NCI-H1105 (cell line): ENCODE data around the gene SCP2.
A peak's percentile ranks its signal among the peaks of the same experiment; 100 is the strongest.
"Not testable (repeated sequence)": the region's sequence is repeated elsewhere in the genome, so short reads cannot be mapped to it uniquely, and the experiment has no call there.

Source experiments
- DNase-seq: peaks from one replicate; lab custom pipeline; 2025; lab: John Stamatoyannopoulos, UW

The SCP2 gene

DNA sequence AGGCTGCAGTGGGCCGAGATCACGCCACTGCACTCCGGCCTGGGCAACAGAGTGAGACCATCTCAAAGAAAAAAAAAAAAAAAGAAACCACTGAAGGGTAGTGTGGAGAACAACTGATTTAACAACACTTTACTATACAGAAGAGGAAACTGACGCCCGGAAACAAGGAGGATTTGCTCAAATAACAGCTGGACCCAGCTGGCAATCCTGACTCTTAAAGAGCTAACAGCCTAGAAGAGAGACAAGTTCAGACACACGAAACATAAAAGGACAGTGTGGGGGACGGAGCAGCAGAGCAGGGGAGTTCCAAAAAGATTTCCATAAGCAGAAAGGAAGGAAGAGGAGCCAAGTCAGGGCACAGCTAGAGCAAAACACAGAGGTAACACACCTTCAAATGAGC lies 9.9 kb upstream of the SCP2 start:
- DNase-seq: no peak

DNA sequence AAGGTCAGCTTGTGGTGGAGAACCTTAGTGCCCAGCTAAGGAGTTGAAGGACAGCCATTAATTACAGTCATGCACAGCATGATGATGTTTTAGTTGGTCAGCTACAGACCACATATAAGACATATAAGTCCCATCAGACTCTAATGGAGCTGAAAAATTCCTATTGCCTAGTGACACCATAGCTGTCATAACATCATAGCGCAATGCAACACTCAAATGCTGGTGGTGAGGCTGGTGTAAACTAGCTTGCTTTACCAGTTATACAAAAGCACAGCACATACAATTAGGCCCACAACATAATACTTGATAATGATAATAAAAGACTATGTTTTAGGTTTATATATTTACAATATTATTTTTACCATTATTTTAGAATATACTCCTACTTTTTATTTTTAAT lies 9.5 kb upstream of the SCP2 start:
- DNase-seq: no peak

DNA sequence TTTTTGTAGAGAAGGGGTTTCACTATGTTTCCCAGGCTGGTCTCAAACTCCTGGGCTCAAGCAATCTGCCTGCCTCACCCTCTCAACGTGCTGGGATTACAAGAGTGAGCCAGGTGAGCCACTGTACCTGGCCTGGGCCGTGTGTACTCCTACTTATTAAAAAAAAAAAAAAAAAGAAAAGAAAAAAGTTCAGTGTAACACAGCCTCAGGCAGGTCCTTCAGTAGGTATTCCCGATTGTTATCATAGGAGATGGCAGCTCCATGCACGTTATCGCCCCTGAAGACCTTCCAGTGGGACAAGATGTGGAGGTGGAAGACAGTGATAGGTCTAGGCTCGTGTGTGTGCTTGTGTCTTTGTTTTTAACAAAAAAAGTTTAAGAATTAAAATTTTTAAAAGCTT lies 8.9 kb upstream of the SCP2 start:
- no peak for DNase-seq

DNA sequence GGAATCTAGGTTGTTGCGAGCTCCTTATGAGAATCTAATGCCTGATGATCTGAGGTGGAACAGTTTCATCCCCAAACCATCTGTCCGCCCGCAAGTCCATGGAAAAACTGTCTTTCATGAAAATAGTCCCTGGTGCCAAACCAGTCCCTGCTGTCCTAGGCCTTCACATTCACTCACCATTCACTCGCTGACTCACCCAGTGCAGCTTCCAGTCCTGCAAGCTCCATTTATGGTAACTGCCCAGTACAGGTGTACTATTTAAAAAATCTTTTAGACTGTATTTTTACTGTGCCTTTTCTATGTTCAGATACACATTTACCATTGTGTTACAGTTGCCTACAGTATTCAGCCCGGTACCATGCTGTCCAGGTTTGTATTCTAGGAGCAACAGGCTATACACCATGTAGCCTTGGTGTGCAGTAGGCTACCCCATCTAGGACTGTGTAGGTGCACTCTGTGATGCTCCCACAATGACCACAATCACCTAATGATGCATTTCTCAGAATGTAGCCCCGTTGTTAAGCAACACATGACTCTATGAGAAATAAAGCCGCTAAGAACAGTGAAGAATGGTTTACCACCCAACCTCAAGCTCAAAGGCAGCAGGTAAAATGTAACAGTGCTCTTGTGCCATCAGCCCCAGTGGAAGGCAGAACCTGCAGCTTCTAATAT lies 7.9 kb upstream of the SCP2 start:
- DNase-seq: no peak

DNA sequence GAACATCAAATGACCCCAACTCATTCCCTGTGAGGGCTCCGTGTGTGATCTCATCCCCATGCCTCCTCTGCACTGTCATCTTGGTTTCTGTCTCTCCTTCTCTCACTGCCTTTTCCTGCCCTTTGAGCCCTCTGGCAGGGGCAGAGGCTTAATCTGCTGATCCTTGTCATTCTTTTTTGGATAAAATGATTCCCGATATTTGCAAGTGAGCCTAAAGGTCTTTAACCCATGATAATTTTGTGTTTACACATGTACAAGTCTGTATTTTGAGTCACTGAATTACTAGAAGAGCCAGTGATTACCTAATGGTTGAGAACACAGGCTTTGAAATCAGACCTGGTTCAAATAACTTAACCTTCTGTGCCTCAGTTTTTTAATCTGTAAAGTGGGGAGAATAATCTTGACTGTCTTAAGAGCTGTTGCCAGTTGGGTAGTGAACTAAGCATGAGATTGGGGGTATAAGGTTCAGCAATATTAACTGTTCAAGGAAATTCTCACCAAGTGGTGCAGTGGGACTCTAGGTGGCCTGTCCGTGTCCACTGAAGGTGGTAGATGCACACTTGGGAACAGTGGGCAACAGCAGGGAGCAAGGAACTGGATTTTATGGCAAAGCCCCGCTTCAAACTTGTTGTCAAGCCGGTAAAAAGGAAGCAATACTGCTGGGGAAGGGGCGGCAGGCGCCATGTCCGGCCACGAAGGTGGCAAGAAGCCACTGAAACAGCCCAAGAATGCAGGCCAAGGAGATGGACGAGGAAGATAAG lies 7.2 kb upstream of the SCP2 start:
- DNase-seq: no peak

DNA sequence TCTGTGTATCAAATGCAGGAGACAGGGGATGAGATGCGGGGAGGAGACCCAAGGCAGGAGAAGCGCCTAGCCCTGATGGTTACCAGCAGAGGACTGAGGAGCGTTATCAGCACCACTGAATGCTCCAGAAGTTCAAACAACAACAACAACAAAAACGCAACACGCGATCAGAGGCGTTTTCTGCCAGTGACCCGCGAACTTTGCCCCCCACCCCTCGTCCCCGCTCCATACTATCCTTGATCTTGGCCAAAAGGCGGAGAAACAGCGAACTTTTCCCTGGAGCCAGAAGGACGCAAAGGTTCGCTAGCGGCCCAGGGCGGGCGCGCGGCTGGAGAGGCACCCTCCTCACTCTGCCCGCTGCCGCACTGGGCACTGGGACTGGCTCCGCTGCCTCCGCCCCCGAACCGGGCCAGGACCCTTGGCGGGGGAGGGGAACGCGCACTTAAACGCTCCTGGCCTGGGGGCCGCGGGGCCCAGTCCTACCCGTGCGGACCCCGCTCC lies 6.2 kb upstream of the SCP2 start:
- DNase-seq: no peak

DNA sequence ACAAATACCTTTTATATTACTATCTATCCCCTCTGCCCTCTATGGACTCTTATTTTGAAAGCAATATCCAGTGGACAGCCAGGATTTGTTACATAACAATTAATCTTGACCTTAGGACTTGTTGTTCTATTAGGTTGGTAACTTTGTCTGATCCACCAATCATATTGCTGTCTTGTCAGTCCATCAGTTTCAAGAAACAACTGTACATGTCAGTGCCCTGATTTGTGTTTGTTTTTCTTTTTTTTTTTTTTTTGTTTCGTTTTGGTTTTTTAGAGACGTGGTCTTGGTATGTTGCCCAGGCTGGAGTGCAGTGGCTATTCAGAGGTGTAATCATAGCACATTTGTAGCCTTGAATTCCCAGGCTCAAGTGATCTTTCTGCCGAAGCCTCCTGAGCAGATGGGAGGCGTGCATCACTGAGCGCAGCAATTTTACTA lies 1.5 kb upstream of the SCP2 start:
- peak; percentile 5 for DNase-seq

DNA sequence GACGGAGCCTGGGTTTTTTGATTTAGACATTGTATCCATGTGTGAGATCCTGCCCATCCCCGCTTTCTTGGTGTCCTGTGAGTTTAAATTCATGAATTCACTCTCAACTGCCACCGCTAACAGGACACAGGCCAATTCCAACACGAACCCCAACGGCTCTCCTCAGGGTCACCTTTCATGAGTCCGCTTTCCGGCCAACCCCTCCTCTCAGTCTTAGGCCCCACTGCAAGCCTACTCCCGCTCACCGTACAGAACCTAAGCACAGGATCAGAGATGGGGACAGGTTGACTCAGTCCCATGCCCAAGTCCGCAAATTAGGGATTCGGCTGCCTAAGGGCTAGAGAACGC lies 238 bp upstream of the SCP2 start:
- DNase-seq: no peak

DNA sequence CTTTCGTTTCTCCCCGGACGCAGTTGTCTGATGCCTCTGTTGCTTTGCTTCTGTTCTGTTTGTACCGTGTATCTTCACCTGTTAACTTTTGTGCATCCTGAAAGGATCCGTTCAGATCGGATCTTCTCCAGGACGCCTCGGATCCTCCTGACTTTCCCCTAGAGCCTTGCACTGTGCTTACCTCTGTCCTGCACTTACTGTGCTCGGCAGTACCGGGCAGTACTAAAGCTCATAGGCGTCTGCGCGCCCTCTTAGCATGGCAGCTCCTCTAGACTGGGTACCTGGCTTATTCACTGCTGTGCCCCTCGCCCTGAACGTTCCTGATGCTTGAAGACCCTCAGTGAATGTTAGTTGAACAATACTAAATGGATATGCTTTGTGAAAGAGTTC lies 934 bp downstream of the SCP2 start:
- no peak for DNase-seq

DNA sequence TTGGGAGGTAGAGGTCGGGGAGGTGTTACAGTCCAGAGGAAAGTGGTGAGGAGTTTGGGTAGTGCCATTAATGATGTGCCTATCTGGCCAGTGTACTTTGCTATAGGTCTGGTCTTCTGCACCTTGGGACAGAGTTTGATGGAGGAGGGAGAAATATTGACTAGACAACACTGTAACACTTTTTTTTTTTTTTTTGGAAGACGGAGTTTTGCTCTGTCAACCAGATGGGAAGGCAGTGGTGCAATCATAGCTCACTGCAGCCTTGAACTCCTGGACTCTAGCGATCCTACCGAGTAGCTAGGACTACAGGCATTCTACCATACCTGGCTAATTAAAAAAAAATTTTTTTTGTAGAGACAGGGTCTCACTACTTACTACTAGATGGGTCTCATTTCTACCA lies 1.9 kb downstream of the SCP2 start:
- no peak for DNase-seq

DNA sequence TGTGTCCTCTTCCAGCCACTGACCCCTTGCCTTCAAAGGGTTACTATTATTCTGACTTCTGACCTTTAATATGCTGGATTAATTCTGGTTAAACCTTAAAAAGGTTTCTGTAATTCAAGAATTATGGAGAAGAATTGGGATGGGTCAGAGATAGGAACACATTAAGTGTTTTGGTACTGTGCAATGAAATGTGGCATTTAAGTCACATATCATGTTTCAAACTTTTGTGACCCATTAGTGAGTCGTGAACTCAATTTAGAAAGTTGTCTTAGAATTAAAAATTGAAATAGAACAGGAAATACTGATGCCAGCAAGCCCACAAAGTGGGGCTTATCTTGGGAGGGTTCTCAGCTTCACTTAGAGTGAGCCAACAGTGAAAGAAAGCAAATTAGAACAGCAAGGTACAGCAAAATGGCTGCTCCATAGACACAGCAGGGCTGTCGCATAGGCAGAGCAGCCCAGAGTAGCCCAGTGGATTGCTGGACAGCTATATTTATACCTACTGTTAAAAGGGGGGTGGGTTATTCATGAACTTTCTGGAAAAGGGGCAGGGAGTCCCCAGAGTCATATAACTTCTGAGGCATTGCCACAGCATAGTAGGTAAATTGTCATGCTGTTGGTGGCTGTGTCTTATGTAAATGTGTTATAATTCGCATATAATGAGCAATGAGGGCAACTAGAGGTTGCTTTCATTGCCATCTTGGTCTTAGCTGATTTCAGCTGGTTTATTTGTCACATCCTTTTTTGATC lies 10.5 kb downstream of the SCP2 start:
- DNase-seq: no peak

DNA sequence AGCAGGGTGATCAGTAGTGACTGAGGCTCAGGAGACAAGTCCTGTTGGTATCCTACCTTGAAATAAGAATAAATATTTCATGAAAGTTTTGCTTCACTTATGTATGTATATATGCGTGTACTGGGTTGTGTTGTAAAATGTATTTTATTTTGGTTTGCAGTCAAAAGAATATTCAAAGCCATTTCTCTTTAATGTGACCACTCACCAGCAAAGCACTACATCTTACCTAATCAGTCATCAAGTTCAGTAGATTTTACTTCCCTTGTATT lies 11.0 kb downstream of the SCP2 start:
- DNase-seq: no peak

DNA sequence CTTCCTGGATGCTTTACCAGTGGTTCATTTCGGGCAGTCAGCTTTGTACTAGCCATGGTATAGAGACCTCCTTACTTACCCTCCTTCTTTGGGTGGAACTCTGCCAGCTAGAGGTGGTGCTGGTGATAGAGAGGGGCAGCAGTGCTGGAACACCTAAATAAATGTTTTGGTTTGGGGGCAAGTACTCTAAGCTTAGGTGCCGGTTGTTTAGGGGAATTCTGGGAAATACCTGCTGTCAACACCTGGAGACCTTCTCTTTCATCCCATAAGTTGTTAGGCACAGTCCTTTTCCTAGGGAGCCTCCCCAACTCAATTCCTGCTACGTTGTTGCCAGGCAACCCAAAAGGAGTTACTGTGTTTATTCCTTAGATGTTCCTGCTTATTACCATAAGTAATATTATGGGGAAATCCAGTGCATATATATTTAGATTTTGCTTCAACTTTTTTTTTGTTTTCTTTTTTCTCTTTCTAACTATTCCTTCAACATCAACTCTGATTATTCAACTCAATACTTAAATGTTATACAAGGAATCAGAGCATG lies 16.9 kb downstream of the SCP2 start:
- DNase-seq: no peak

DNA sequence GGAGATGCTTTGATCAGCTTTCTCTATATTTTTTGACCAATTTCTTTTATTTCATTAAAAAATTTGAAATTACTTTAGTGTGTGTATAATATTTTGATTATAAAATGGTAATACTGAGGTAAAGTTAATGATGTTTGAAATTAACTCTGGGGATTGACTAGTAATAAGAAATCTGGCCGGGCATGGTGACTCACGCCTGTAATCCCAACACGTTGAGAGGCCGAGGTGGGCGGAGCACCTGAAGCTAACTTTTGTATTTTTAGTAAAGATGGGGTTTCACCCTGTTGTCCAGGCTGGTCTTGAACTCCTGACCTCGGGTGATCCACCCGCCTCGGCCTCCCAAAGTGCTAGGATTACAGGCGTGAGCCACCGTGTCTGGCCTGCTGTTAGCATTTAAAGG lies 17.5 kb downstream of the SCP2 start:
- no peak for DNase-seq

DNA sequence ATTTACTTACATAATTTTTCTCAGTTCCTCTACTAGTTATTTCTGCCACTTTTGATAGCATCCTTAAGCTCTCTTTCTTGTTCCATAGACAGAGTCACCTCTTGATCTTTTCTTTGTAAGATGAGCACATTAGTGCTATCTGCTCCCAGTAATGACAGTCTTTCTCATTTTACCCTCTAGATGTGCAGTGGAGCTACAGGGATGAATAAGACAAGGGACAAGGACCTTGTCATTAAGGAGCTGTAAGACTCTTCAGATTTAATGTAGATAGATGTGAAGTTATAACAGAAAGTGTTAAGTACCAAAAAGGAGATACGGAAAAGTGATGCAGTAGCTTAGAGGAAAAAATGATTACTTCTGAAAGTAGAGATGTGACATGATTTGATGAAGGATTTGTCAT lies 20.4 kb downstream of the SCP2 start:
- DNase-seq: no peak

DNA sequence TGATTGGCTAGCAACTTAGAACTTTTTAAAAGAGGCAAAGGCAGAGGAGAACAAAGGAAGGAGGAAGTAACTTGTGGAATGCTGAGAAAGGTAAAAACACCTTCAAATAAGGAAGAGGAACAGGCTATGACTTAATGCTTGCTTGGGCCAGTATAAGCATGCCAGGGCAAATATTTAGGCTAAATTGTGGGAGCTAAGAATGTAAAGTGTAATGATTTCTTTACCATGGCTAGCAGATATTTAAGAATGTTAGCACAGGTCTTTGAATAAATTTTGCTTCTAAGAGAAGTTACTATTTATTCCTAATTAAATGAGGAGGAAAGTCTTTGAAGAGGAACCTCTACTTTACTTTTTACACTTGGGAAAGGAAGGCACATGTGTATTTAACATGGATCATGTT lies 22.5 kb downstream of the SCP2 start:
- DNase-seq: not testable (repeated sequence)

DNA sequence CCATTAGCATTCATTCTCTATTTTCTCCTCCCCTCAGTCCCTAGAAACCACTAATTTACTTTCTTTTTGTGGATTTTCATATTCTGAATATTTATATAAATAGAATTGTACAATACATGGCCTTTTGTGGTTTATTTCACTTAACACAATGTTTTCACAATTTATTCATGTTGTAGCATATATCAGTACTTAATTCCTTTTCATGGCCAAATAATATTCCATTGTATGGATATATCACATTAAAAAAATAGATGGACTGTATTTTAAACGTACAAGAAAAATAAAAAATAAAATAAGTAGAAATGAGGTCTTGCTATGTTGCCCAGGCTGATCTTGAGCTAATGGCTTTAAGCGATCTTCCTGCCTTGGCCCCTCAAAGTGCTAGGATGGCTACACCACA lies 25.0 kb downstream of the SCP2 start:
- no peak for DNase-seq

DNA sequence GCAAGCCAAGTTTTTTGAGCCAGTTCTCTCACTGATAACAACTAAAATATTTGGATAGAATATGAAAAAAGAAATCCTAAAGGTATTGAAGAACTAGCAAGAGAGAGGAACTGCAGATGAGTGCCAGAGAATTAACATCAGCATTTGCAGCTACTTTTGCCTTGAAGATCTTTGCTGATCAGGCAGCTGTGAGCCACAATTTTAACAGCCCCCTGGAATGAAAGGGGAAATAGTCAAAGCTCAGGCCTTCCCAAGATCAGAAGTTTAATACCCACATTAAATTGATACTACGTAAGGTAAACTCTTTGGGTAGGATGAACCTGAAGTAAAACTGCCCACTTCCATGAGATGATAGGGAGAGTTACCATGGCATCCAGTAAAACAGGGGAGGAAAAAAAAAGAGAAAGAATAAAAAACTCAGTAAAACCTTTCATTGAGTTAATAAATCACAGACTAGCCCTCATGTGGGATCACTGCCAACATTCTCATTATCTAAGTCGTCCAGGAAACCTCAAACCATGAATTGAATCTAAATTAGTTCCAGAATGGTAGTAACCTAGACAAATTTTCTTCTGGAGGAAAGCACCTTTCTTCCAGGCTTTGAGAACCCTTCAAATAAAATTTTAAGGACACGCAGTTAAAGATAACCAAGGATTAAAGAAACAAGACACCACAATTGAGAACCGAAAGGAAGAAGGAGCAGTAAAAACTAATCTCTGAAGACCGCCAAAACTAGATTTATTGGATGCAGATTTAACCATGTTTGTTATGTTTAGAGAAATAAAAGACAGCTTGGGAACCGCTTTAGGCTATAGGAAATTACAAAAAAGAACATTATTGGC lies 28.3 kb downstream of the SCP2 start:
- DNase-seq: no peak

DNA sequence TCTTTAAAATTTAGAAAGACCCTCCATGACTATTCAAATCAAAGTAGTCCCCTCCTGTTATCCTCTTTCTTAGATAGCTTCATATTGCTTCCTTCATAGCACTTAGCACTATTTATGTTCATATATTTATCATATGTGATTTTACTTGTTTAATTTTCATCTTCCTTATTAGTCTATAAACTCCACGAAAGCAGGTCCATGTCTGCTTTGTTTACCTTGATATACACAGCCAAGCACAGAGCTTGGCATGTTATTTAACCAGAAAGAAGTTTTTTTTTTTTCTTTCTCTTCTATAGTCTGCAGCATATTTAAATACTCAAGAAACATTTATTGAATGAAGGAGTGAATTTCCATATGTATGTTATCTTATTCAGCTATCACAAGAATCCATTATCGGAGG lies 36.0 kb downstream of the SCP2 start:
- no peak for DNase-seq

DNA sequence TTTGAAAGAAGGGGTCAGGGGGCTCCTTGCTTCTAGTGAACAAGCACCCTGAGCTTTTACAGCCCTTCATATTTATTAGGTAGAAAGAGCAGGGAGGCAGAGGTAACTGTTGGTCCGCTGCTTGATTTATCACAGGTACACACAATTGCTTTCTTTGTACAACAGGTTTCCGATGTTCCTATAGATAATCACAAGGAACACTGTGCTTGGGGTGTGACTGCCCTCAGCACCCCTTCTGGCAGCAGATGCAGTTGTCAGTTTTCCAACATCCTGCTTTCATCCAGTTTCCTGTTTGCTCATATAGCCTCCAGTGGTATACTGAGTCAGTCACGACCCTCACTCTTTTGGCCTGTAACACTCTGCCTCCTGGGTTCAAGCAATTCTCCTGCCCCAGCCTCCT lies 40.6 kb downstream of the SCP2 start:
- DNase-seq: no peak

DNA sequence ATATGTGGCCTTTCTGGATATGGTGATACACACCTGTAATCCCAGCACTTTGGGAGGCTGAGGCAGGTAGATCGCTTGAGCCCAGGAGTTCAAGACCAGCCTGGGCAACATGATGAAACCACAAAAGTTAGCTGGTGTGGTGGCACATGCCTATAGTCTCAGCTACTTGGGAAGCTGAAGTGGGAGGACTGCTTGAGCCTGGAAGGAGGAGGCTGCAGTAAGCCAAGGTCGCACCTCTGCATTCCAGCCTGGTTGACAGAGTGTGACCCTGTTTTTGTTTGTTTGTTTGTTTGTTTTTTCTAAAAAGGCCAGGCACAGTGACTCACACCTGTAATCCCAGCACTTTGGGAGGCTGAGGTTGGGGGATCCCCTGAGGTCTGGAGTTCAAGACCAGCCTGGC lies 42.2 kb downstream of the SCP2 start:
- not testable (repeated sequence) for DNase-seq

DNA sequence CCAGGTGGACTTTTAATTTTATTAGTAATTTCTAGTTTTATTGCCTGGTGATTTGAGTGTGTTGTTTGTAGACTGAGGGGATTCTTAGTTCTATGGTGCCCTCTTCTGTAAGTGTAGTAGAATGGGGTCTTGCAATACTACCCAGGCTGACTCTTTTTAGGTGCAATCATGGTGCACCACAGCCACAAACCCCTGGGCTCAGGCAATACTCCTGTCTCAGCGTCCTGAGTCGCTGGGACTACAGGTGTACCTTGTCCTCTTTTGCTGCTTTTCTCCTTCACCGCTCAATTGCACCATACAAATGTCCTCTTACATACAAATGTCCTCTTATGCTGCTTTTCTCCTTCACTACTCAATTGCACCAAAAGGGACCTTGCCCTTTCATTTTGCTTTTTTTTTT lies 43.1 kb downstream of the SCP2 start:
- DNase-seq: no peak
